ENCODE measurements around the gene CHMP4A.
"Not testable (repeated sequence)": the region's sequence is repeated elsewhere in the genome, so short reads cannot be mapped to it uniquely, and the experiment has no call there.

Gene CHMP4A

GRCh38 chr14:24226473-24226872 is 13.2 kb upstream of the CHMP4A start:
- CTCF ChIA-PET: no interaction called here
- H3K4me3 Mint-ChIP-seq: no peak overlapping the region
- no peak overlapping the region for H3K27ac Mint-ChIP-seq
- peaks cover 31% of the 10 kb centered on the region for H3K4me1 Mint-ChIP-seq
- no peaks in the 10 kb centered on the region for H3K9me3 Mint-ChIP-seq
- peaks cover 23% of the 10 kb centered on the region for H3K36me3 Mint-ChIP-seq
- no peaks in the 10 kb centered on the region for H3K27me3 Mint-ChIP-seq
- no peak for DNase-seq

- H3K27ac Mint-ChIP-seq: no peak overlapping the region
- CTCF ChIA-PET: interaction anchor here (1.2 kb wide), 1 partner anchor 72 kb away, joined by 5 read pairs; no protein-coding TSS in a partner anchor
- peaks cover 20% of the 10 kb centered on the region for H3K4me1 Mint-ChIP-seq
- DNase-seq: no peak
- no peaks in the 10 kb centered on the region for H3K27me3 Mint-ChIP-seq
- H3K4me3 Mint-ChIP-seq: no peak overlapping the region
- H3K36me3 Mint-ChIP-seq: peaks cover 22% of the 10 kb centered on the region
- H3K9me3 Mint-ChIP-seq: no peaks in the 10 kb centered on the region
These were observed 11.4 kb upstream of the CHMP4A start for GRCh38 chr14:24224618-24225071.

- peaks cover 22% of the 10 kb centered on the region for H3K36me3 Mint-ChIP-seq
- DNase-seq, H3K27ac Mint-ChIP-seq, CTCF ChIA-PET, H3K9me3 Mint-ChIP-seq, H3K27me3 Mint-ChIP-seq, H3K4me3 Mint-ChIP-seq: not testable (repeated sequence)
- peaks cover 13% of the 10 kb centered on the region for H3K4me1 Mint-ChIP-seq
These were observed 9.7 kb upstream of the CHMP4A start for GRCh38 chr14:24222987-24223386.

- H3K4me3 Mint-ChIP-seq: no peak overlapping the region
- DNase-seq: no peak
- no peak overlapping the region for H3K27ac Mint-ChIP-seq
- peaks cover 23% of the 10 kb centered on the region for H3K36me3 Mint-ChIP-seq
- peaks cover 25% of the 10 kb centered on the region for H3K4me1 Mint-ChIP-seq
- CTCF ChIA-PET: interaction anchor here (0.7 to 1.1 kb wide), 3 partner anchors 12 to 78 kb away, joined by 3 to 9 read pairs (median 3); no protein-coding TSS in a partner anchor
- H3K9me3 Mint-ChIP-seq: no peaks in the 10 kb centered on the region
- peaks cover 6% of the 10 kb centered on the region for H3K27me3 Mint-ChIP-seq
These were observed 6.2 kb upstream of the CHMP4A start for GRCh38 chr14:24219521-24219920.

- CTCF ChIA-PET: interaction anchor here (0.7 to 1.1 kb wide), 2 partner anchors 11 to 78 kb away, joined by 3 to 9 read pairs; no protein-coding TSS in a partner anchor
- peaks cover 28% of the 10 kb centered on the region for H3K4me1 Mint-ChIP-seq
- H3K4me3 Mint-ChIP-seq: no peak overlapping the region
- H3K27me3 Mint-ChIP-seq: peaks cover 6% of the 10 kb centered on the region
- H3K27ac Mint-ChIP-seq: no peak overlapping the region
- no peaks in the 10 kb centered on the region for H3K9me3 Mint-ChIP-seq
- DNase-seq: no peak
- H3K36me3 Mint-ChIP-seq: peaks cover 24% of the 10 kb centered on the region
These were observed 5.8 kb upstream of the CHMP4A start for GRCh38 chr14:24219080-24219479.

- DNase-seq, H3K9me3 Mint-ChIP-seq, H3K27me3 Mint-ChIP-seq, H3K4me3 Mint-ChIP-seq: not testable (repeated sequence)
- CTCF ChIA-PET: interaction anchor here (2.4 to 2.9 kb wide), 3 partner anchors 21 to 80 kb away, joined by 8 to 26 read pairs (median 10); partner anchors contain the start of genes TINF2 and TM9SF1
- Mint-ChIP-seq H3K4me1 (peaks cover 45% of the 10 kb centered on the region), H3K36me3 (peaks cover 31% of the 10 kb centered on the region), H3K27ac (peak overlapping the region; percentile 95)
These were observed 3.6 kb upstream of the CHMP4A start for GRCh38 chr14:24216876-24217275.

DNA sequence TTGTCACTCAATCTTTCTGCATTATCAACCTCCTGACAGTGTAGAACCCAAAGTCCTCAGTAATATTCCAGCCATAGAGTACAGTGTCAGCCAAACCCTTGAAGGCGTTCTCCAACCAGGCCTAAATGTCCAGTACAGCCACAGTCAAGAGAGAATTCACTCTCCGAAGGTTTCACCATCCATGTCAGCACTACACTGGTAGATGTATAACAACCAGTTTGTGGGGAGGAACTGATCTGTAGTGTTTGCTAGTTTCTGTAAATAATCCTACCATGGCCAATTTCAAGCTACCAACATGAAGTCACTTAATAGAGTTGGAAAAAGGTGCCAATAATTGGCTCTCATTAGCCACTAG is 3.0 kb upstream of the CHMP4A start:
- DNase-seq: no peak
- H3K36me3 Mint-ChIP-seq: peaks cover 36% of the 10 kb centered on the region
- no peaks in the 10 kb centered on the region for H3K9me3 Mint-ChIP-seq
- peaks cover 51% of the 10 kb centered on the region for H3K4me1 Mint-ChIP-seq
- H3K4me3 Mint-ChIP-seq: peak overlapping the region; percentile 94
- CTCF ChIA-PET: interaction anchor here (0.9 to 2.9 kb wide), 12 partner anchors 15 to 221 kb away, joined by 3 to 26 read pairs (median 6); partner anchors contain the start of genes CIDEB, DHRS1, LTB4R2 and NOP9
- H3K27me3 Mint-ChIP-seq: peaks cover 6% of the 10 kb centered on the region
- peak overlapping the region; percentile 95 for H3K27ac Mint-ChIP-seq

DNA sequence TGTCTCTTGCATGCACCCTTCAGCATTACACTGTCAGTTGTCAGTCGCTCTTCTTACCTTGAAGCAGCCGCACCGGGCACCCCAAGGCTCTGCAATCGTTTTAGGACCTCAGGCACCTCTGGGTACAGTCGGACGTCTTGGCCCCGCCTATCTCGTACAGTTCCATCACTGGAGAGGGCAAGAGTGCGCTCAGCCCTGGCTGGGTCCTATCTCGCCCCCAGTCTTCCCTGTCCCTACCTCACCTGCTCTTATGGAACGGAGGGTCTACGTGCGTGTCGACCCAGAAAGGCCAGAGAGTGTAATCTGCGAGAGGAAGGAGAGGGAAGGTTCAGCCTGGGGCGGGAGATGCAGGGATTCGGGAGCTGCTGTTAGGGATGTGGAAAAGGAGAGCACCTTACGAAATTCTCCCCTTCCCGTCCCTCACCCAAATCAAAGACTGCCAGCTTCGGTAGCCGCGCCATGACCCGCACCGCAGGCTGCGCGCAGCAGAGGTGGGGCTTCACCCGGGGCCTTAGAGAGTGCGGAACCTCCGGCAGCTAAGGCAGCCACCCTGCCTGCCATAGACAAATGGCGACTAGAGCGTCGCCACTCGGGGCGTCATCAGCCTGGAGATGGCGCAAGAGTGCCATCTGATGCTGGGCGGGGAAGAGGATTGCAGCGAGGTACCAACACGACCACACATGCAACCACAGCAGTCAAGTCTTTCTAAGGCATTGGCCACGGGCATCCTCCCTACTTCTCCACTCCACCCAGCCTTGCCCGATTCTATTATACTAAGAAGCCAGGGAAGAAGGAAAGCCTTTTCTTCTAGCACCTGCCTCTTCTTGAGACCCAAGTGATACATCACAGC is 2.4 kb upstream of the CHMP4A start, which contains the start of gene MDP1:
MDP1 (minus strand) TSS at position 572 of the 850 bp plus-strand sequence; CDS start at position 461, 111 bp downstream.
- DNase-seq: peak; percentile 93
- Mint-ChIP-seq H3K4me1 (peaks cover 56% of the 10 kb centered on the region), H3K27me3 (peaks cover 6% of the 10 kb centered on the region), H3K9me3 (no peaks in the 10 kb centered on the region), H3K27ac (peak within 1 kb of the TSS; percentile 95), H3K4me3 (peak within 1 kb of the TSS; percentile 94), H3K36me3 (peaks cover 39% of the 10 kb centered on the region)
- CTCF ChIA-PET: interaction anchor here (0.6 to 2.9 kb wide), 21 partner anchors 9 to 221 kb away, joined by 3 to 26 read pairs (median 4); partner anchors contain the start of genes CIDEB, DHRS1, LTB4R2 and NOP9

GRCh38 chr14:24213866-24214662 is 776 bp upstream of the CHMP4A start:
- peaks cover 62% of the 10 kb centered on the region for H3K4me1 Mint-ChIP-seq
- CTCF ChIA-PET: interaction anchor here (0.7 to 2.9 kb wide), 15 partner anchors 15 to 223 kb away, joined by 3 to 14 read pairs (median 3); partner anchors contain the start of genes RABGGTA, TINF2 and TM9SF1

GRCh38 chr14:24211311-24211710 is 2.0 kb downstream of the CHMP4A start:
- Mint-ChIP-seq H3K4me1 (peaks cover 70% of the 10 kb centered on the region), H3K27ac (peak overlapping the region; percentile 95), H3K27me3 (peaks cover 6% of the 10 kb centered on the region), H3K9me3 (no peaks in the 10 kb centered on the region), H3K36me3 (peaks cover 63% of the 10 kb centered on the region), H3K4me3 (peak overlapping the region; percentile 81)
- CTCF ChIA-PET: interaction anchor here (1.1 kb wide), 1 partner anchor 153 kb away, joined by 3 read pairs; no protein-coding TSS in a partner anchor
- no peak for DNase-seq

More at GRCh38 chr14:24213866-24214662, 776 bp upstream of the CHMP4A start:
- peaks cover 6% of the 10 kb centered on the region for H3K27me3 Mint-ChIP-seq
- H3K4me3 Mint-ChIP-seq: peak overlapping the region; percentile 81
- peak overlapping the region; percentile 95 for H3K27ac Mint-ChIP-seq
- DNase-seq: no peak
- no peaks in the 10 kb centered on the region for H3K9me3 Mint-ChIP-seq
- H3K36me3 Mint-ChIP-seq: peaks cover 56% of the 10 kb centered on the region

- CTCF ChIA-PET: interaction anchor here (1.1 to 1.3 kb wide), 2 partner anchors 12 to 100 kb away, joined by 3 read pairs; partner anchors contain the start of gene CIDEB
- Mint-ChIP-seq H3K4me1 (peaks cover 38% of the 10 kb centered on the region), H3K9me3 (peaks cover 6% of the 10 kb centered on the region), H3K27ac (no peak overlapping the region), H3K4me3 (no peak overlapping the region), H3K27me3 (no peaks in the 10 kb centered on the region), H3K36me3 (peaks cover 80% of the 10 kb centered on the region)
- DNase-seq: no peak
These were observed 5.7 kb downstream of the CHMP4A start for GRCh38 chr14:24207625-24208024.

DNA sequence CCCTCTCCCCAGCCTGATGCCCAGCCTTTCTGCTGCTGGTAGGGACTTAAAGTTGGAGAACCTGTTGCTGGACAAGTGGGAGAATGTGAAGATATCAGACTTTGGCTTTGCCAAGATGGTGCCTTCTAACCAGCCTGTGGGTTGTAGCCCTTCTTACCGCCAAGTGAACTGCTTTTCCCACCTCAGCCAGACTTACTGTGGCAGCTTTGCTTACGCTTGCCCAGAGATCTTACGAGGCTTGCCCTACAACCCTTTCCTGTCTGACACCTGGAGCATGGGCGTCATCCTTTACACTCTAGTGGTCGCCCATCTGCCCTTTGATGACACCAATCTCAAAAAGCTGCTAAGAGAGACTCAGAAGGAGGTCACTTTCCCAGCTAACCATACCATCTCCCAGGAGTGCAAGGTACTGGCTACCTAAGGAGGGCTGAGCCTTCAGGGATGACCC is 6.2 kb downstream of the CHMP4A start:
- peaks cover 34% of the 10 kb centered on the region for H3K4me1 Mint-ChIP-seq
- peak overlapping the region; percentile 58 for H3K27ac Mint-ChIP-seq
- no peak overlapping the region for H3K4me3 Mint-ChIP-seq

DNA sequence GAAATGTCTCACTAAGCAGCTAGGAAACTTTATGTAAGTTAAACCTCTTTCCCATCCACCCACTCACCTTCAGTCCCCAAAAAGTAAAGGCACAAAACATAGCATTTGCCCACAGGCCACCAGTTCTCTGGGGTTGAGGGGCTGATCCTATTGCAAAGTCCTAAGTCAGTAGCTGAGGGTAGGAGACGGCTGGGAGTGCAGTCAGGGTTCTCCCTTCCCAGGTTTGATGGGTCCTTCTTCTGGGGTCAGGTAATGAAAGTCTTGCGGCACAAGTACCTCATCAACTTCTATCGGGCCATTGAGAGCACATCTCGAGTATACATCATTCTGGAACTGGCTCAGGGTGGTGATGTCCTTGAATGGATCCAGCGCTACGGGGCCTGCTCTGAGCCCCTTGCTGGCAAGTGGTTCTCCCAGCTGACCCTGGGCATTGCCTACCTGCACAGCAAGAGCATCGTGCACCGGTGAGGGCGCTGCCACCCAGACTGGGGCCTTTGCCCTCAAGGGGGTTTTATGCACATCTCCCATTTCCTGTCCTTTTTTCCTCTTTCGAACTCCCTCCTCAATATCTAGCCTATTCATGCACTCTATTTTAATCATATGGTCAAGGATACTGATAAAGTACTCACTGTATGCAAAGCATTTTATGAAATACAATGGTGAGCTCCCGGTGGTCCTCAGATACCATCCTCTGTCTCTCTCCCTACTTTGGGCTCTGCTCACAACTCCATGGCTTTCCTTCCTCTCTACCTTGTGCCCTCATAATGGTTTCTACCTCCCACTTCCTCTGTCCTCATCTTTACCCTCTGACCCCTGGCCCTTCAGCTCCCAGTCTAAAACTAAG is 6.8 kb downstream of the CHMP4A start:
- no peak for DNase-seq
- H3K36me3 Mint-ChIP-seq: peaks cover 85% of the 10 kb centered on the region
- H3K9me3 Mint-ChIP-seq: peaks cover 15% of the 10 kb centered on the region
- peaks cover 28% of the 10 kb centered on the region for H3K4me1 Mint-ChIP-seq
- H3K4me3 Mint-ChIP-seq: no peak overlapping the region
- H3K27ac Mint-ChIP-seq: no peak overlapping the region
- no peaks in the 10 kb centered on the region for H3K27me3 Mint-ChIP-seq
- CTCF ChIA-PET: interaction anchor here (1.1 to 1.2 kb wide), 2 partner anchors 9 to 101 kb away, joined by 3 read pairs; partner anchors contain the start of genes CIDEB and MDP1

More for the DNA sequence above, 6.2 kb downstream of the CHMP4A start:
- Mint-ChIP-seq H3K36me3 (peaks cover 83% of the 10 kb centered on the region), H3K9me3 (peaks cover 10% of the 10 kb centered on the region), H3K27me3 (no peaks in the 10 kb centered on the region)
- CTCF ChIA-PET: interaction anchor here (1.1 to 1.3 kb wide), 3 partner anchors 8 to 101 kb away, joined by 3 read pairs; partner anchors contain the start of genes CIDEB and MDP1
- DNase-seq: no peak
